Small intestine (tissue), 7 donors: Measurements from ENCODE around the gene DCDC2. TPM values are rescaled to one million over a fixed set of nuclear protein-coding genes. Genes with fewer than 3 reads are reported as not detected.
"Not testable (repeated sequence)": the region's sequence is repeated elsewhere in the genome, so short reads cannot be mapped to it uniquely, and the experiment has no call there.

Experiments
- DNase-seq, 2 donors: peaks; one replicate each; pipeline versions ENCODE4 v3.0.0 to v3.0.0-alpha.2; 2013
- FAIRE-seq: peaks from 2 replicates; lab custom pipeline; 2012; peaks lifted over from hg19 to GRCh38; lab: Jason Lieb, UNC
- H3K27ac ChIP-seq, 3 donors: one replicate each; pipeline ENCODE4 v1.5.1; 2013; ENCODE audit warnings: low read length in 2 of 3, mild to moderate bottlenecking in 2 of 3, control low read depth in 1 of 3, inconsistent platforms in 1 of 3, low read depth in 1 of 3, moderate library complexity in 1 of 3
- H3K27me3 ChIP-seq, 3 donors: one replicate each; pipeline ENCODE4 v1.6.1; 2013; ENCODE audit warnings: low read length in 3 of 3, inconsistent platforms in 1 of 3; ENCODE audit not compliant: control insufficient read depth in 3 of 3, insufficient read depth in 3 of 3
- H3K36me3 ChIP-seq, 3 donors: one replicate each; pipeline ENCODE4 v1.6.1; 2013; ENCODE audit warnings: low read length in 3 of 3, inconsistent platforms in 1 of 3, low read depth in 1 of 3, mild to moderate bottlenecking in 1 of 3, moderate library complexity in 1 of 3; ENCODE audit not compliant: control insufficient read depth in 3 of 3, insufficient read depth in 2 of 3
- H3K4me1 ChIP-seq, 3 donors: one replicate each; pipeline ENCODE4 v1.6.1; 2013; ENCODE audit warnings: low read length in 2 of 3, inconsistent platforms in 1 of 3, low read depth in 1 of 3, mild to moderate bottlenecking in 1 of 3, moderate library complexity in 1 of 3; ENCODE audit not compliant: control insufficient read depth in 3 of 3, insufficient read depth in 2 of 3
- H3K4me3 ChIP-seq, 3 donors: one replicate each; pipeline ENCODE4 v1.5.1; 2013; ENCODE audit warnings: low read length in 3 of 3, control low read depth in 1 of 3, inconsistent platforms in 1 of 3, low read depth in 1 of 3, mild to moderate bottlenecking in 1 of 3, moderate library complexity in 1 of 3
- H3K9me3 ChIP-seq, 2 donors: one replicate each; pipeline ENCODE4 v1.6.1; 2013; ENCODE audit warnings: low read depth in 1 of 2, low read length in 1 of 2; ENCODE audit not compliant: control insufficient read depth in 2 of 2, insufficient read depth in 1 of 2
- WGBS, 3 donors: extraction: QIAGEN DNeasy Blood & Tissue Kit; methylation state at CpG; one replicate each; pipeline ENCODE4 v1.1.7; 2013; 5-methylcytosine and 5-hydroxymethylcytosine counted together
- polyA plus RNA-seq, 4 donors: library from polyadenylated mRNA; stranded (reverse) in 3 of 4; unstranded in 1 of 4; fragments of 200-250 nt in 3 of 4; fragments of 120-200 nt in 1 of 4; gene quantifications; one replicate each; pipeline versions ENCODE4 v1.2.1 to v1.2.3, GENCODE V29; 2013
- donor health status: healthy with polysubstance abuse.
- donor health status: control.
- donor health status: control.
- donor health status: Bipolar disorder and iron deficiency.
- donor health status: healthy.

The DCDC2 gene
- polyA plus RNA-seq, 4 donors = 0.49 to 6.9 TPM; not detected in 2

GRCh38 chr6:24147511-24148153 lies 210.2 kb downstream of the DCDC2 start:
- 50 to 56% (median 52%) methylated on average over 8 of the region's 8 CpGs for WGBS, 3 donors
- Histone ChIP-seq H3K27me3 (no peaks in the 10 kb centered on the region), H3K36me3 (no peaks in the 10 kb centered on the region), H3K4me3 (no peak overlapping the region), H3K9me3 (no peaks in the 10 kb centered on the region), H3K27ac (no peak overlapping the region), H3K4me1 (no peaks in the 10 kb centered on the region)
- FAIRE-seq (no peak), DNase-seq (no peak)

- no peak overlapping the region for H3K27ac ChIP-seq
- no peak overlapping the region for H3K4me3 ChIP-seq
- FAIRE-seq (no peak), DNase-seq (no peak)
- no peaks in the 10 kb centered on the region for H3K4me1 ChIP-seq
- H3K36me3 ChIP-seq = no peaks in the 10 kb centered on the region
- WGBS, 3 donors = 83 to 89% (median 86%) methylated on average over 3 of the region's 3 CpGs
- H3K9me3 ChIP-seq = no peaks in the 10 kb centered on the region
- H3K27me3 ChIP-seq = no peaks in the 10 kb centered on the region
Observed at GRCh38 chr6:24146871-24147270, 211.0 kb downstream of the DCDC2 start.

- Histone ChIP-seq H3K4me3 (no peak overlapping the region), H3K36me3 (no peaks in the 10 kb centered on the region), H3K4me1 (no peaks in the 10 kb centered on the region), H3K27me3 (no peaks in the 10 kb centered on the region), H3K9me3 (no peaks in the 10 kb centered on the region), H3K27ac (no peak overlapping the region)
- no peak for FAIRE-seq
- 68 to 74% (median 71%) methylated on average over 9 of the region's 9 CpGs for WGBS, 3 donors
- no peak for DNase-seq
Observed at GRCh38 chr6:24145690-24146131, 212.1 kb downstream of the DCDC2 start.

GRCh38 chr6:24142733-24143132 lies 215.1 kb downstream of the DCDC2 start:
- H3K27me3 ChIP-seq, H3K4me3 ChIP-seq, H3K36me3 ChIP-seq, H3K9me3 ChIP-seq, H3K4me1 ChIP-seq, H3K27ac ChIP-seq, FAIRE-seq, DNase-seq: not testable (repeated sequence)
- WGBS, 3 donors = 90 to 95% (median 93%) methylated on average over 8 of the region's 8 CpGs

GRCh38 chr6:24140591-24140990 lies 217.3 kb downstream of the DCDC2 start:
- H3K36me3 ChIP-seq = no peaks in the 10 kb centered on the region
- no peaks in the 10 kb centered on the region for H3K9me3 ChIP-seq
- DNase-seq (no peak), FAIRE-seq (no peak)
- no peaks in the 10 kb centered on the region for H3K27me3 ChIP-seq
- no peak overlapping the region for H3K27ac ChIP-seq
- no peak overlapping the region for H3K4me3 ChIP-seq
- 77 to 89% (median 87%) methylated on average over 13 of the region's 13 CpGs for WGBS, 3 donors
- H3K4me1 ChIP-seq = no peaks in the 10 kb centered on the region

GRCh38 chr6:24139639-24140038 lies 218.2 kb downstream of the DCDC2 start:
- Histone ChIP-seq H3K4me3 (no peak overlapping the region), H3K36me3 (no peaks in the 10 kb centered on the region), H3K27ac (no peak overlapping the region), H3K9me3 (no peaks in the 10 kb centered on the region), H3K27me3 (no peaks in the 10 kb centered on the region), H3K4me1 (no peaks in the 10 kb centered on the region)
- FAIRE-seq (no peak), DNase-seq (no peak)
- WGBS, 3 donors = 65 to 69% (median 67%) methylated on average over 2 of the region's 2 CpGs

GRCh38 chr6:24139080-24139479 lies 218.8 kb downstream of the DCDC2 start:
- Histone ChIP-seq H3K4me3 (no peak overlapping the region), H3K27me3 (no peaks in the 10 kb centered on the region), H3K36me3 (no peaks in the 10 kb centered on the region), H3K27ac (no peak overlapping the region), H3K4me1 (no peaks in the 10 kb centered on the region), H3K9me3 (no peaks in the 10 kb centered on the region)
- DNase-seq (no peak), FAIRE-seq (no peak)
- WGBS, 3 donors = 58 to 73% (median 66%) methylated on average over 2 of the region's 2 CpGs

GRCh38 chr6:24131751-24132150 lies 226.1 kb downstream of the DCDC2 start:
- no peaks in the 10 kb centered on the region for H3K4me1 ChIP-seq
- no peak for DNase-seq
- WGBS, 3 donors = 66 to 69% (median 68%) methylated on average over 2 of the region's 2 CpGs
- no peak overlapping the region for H3K4me3 ChIP-seq
- H3K27ac ChIP-seq = no peak overlapping the region
- no peaks in the 10 kb centered on the region for H3K27me3 ChIP-seq
- H3K9me3 ChIP-seq = no peaks in the 10 kb centered on the region
- H3K36me3 ChIP-seq = no peaks in the 10 kb centered on the region
- FAIRE-seq = no peak

- H3K4me3 ChIP-seq = no peak overlapping the region
- FAIRE-seq (no peak), DNase-seq (no peak)
- WGBS, 3 donors = 75 to 79% (median 77%) methylated on average over 2 of the region's 2 CpGs
- H3K4me1 ChIP-seq = no peaks in the 10 kb centered on the region
- no peaks in the 10 kb centered on the region for H3K9me3 ChIP-seq
- H3K27me3 ChIP-seq = peaks cover 0 to 4% (median 3%) of the 10 kb centered on the region in 3 donors
- H3K27ac ChIP-seq = no peak overlapping the region
- no peaks in the 10 kb centered on the region for H3K36me3 ChIP-seq
Observed at GRCh38 chr6:24127316-24127715, 230.5 kb downstream of the DCDC2 start.
